IMR-90 (cell line): ENCODE results near the gene BCAS1. TPM values are rescaled to one million over a fixed set of nuclear protein-coding genes. Genes with fewer than 3 reads are reported as not detected.

Experiments
- ATAC-seq: fragments of 200-7000 bp; cut with Tn5 transposase; 2 replicates; pipeline ENCODE4 v1.9.1; 2020; ENCODE audit warnings: low read depth, mild to moderate bottlenecking, moderate library complexity
- BruUV-seq: library from RNA; stranded (reverse); fragments of 400-500 nt; replicated peaks from 2 replicates; lab custom pipeline; 2021; lab: Mats Ljungman, UMichigan
- CTCF ChIA-PET: fragments of 300-600 bp; formaldehyde crosslinking; extraction: SDS; loops from one replicate; lab custom pipeline; 2021; ENCODE audit warnings: antibody characterized with exemption; lab: Yijun Ruan, JAX
- POLR2A ChIA-PET: fragments of 300-600 bp; sonication (Branson Sonifier 250); formaldehyde crosslinking; loops from one replicate; lab custom pipeline; 2022; ENCODE audit warnings: antibody characterized with exemption; ENCODE audit not compliant: unreplicated experiment; lab: Charles Lee
- DNase-seq: peaks from one replicate; pipeline ENCODE4 v3.0.0; 2013
- H2AFZ ChIP-seq: replicated peaks from 2 replicates; pipeline ENCODE3; 2013; ENCODE audit warnings: low read length, mild to moderate bottlenecking; ENCODE audit not compliant: poor library complexity
- H2AK5ac ChIP-seq: 2 replicates; pipeline ENCODE4 v1.6.1; 2013; ENCODE audit warnings: low read depth, low read length, inconsistent platforms
- H2AK9ac ChIP-seq: replicated peaks from 2 replicates; pipeline ENCODE3; 2013; ENCODE audit warnings: mild to moderate bottlenecking, low read depth, low read length, moderate library complexity; ENCODE audit not compliant: poor library complexity
- H2BK120ac ChIP-seq: 2 replicates; pipeline ENCODE4 v1.6.1; 2013; ENCODE audit warnings: low read depth, low read length, inconsistent platforms
- H2BK15ac ChIP-seq: 3 replicates; pipeline ENCODE4 v1.6.1; 2013; ENCODE audit warnings: low read depth, low read length, inconsistent platforms
- H2BK20ac ChIP-seq: 2 replicates; pipeline ENCODE4 v1.6.1; 2013; ENCODE audit warnings: low read depth, mild to moderate bottlenecking, inconsistent platforms, low read length, moderate library complexity
- H2BK5ac ChIP-seq: 2 replicates; pipeline ENCODE4 v1.6.1; 2013; ENCODE audit warnings: mild to moderate bottlenecking, low read depth, low read length, inconsistent platforms; ENCODE audit not compliant: poor library complexity, severe bottlenecking
- H3K14ac ChIP-seq: replicated peaks from 2 replicates; pipeline ENCODE4 v1.6.1; 2013; ENCODE audit warnings: low read depth, low read length, inconsistent platforms
- H3K18ac ChIP-seq: 2 replicates; pipeline ENCODE4 v1.6.1; 2013; ENCODE audit warnings: low read depth, low read length, control low read depth
- H3K23ac ChIP-seq: 2 replicates; pipeline ENCODE4 v1.6.1; 2013; ENCODE audit warnings: low read depth, low read length, inconsistent platforms
- H3K27ac ChIP-seq: 2 replicates; pipeline ENCODE4 v1.5.1; 2013; ENCODE audit warnings: mild to moderate bottlenecking, control low read depth, low read length; ENCODE audit not compliant: insufficient read depth
- H3K27me3 ChIP-seq: 2 replicates; pipeline ENCODE4 v1.6.1; 2013; ENCODE audit warnings: low read length; ENCODE audit not compliant: control insufficient read depth, insufficient read depth
- H3K36me3 ChIP-seq: 2 replicates; pipeline ENCODE4 v1.6.1; 2013; ENCODE audit warnings: low read length, mixed read lengths; ENCODE audit not compliant: control insufficient read depth, insufficient read depth
- H3K4ac ChIP-seq: 2 replicates; pipeline ENCODE4 v1.6.1; 2013; ENCODE audit warnings: low read depth, low read length, inconsistent platforms
- H3K4me1 ChIP-seq: 2 replicates; pipeline ENCODE4 v1.6.1; 2013; ENCODE audit warnings: low read length, mixed read lengths; ENCODE audit not compliant: control insufficient read depth, insufficient read depth
- H3K4me2 ChIP-seq: 2 replicates; pipeline ENCODE4 v1.6.1; 2013; ENCODE audit warnings: low read depth, mild to moderate bottlenecking, control low read depth, low read length, moderate library complexity
- H3K4me3 ChIP-seq: 2 replicates; pipeline ENCODE4 v1.5.1; 2013; ENCODE audit warnings: low read depth, mild to moderate bottlenecking, control low read depth, low read length, moderate library complexity; ENCODE audit not compliant: insufficient read depth
- H3K56ac ChIP-seq: 2 replicates; pipeline ENCODE4 v1.6.1; 2013; ENCODE audit warnings: low read length, inconsistent platforms; ENCODE audit not compliant: insufficient read depth; ENCODE audit errors: extremely low read depth
- H3K79me1 ChIP-seq, 2 experiments: 2 replicates each; pipeline ENCODE4 v1.6.1; 2013; ENCODE audit warnings: low read length in 2 of 2, inconsistent platforms in 1 of 2, low read depth in 1 of 2
- H3K9ac ChIP-seq: 2 replicates; pipeline ENCODE4 v1.6.1; 2013; ENCODE audit warnings: low read depth, low read length, control low read depth
- H3K9me1 ChIP-seq: 2 replicates; pipeline ENCODE4 v1.6.1; 2013; ENCODE audit warnings: low read length, inconsistent platforms; ENCODE audit not compliant: insufficient read depth
- H3K9me3 ChIP-seq: 2 replicates; pipeline ENCODE4 v1.6.1; 2013; ENCODE audit warnings: low read length; ENCODE audit not compliant: control insufficient read depth, insufficient read depth
- H4K20me1 ChIP-seq: 2 replicates; pipeline ENCODE4 v1.6.1; 2013; ENCODE audit warnings: low read length, inconsistent platforms; ENCODE audit not compliant: insufficient read depth
- H4K5ac ChIP-seq: 2 replicates; pipeline ENCODE4 v1.6.1; 2013; ENCODE audit warnings: mild to moderate bottlenecking, low read depth, low read length, control low read depth
- H4K8ac ChIP-seq, 2 experiments: 2 replicates each; pipeline ENCODE4 v1.6.1; 2013; ENCODE audit warnings: low read depth in 2 of 2, low read length in 2 of 2, control low read depth in 1 of 2, inconsistent platforms in 1 of 2
- H4K91ac ChIP-seq: 2 replicates; pipeline ENCODE4 v1.6.1; 2013; ENCODE audit warnings: low read depth, low read length, inconsistent platforms; ENCODE audit not compliant: insufficient read depth
- BHLHE40 ChIP-seq: fragments of 150-350 bp; IDR thresholded peaks from 2 replicates; pipeline ENCODE4 v1.6.1; 2016; ENCODE audit warnings: mild to moderate bottlenecking, low read depth, low read length
- CEBPB ChIP-seq: IDR thresholded peaks from 2 replicates; pipeline ENCODE4 v1.6.1; 2012; ENCODE audit warnings: low read depth, low read length, improper control_type of control experiment
- CHD1 ChIP-seq: IDR thresholded peaks from 2 replicates; pipeline ENCODE4 v1.6.1; 2012; ENCODE audit warnings: low read depth, low read length, improper control_type of control experiment
- FOS ChIP-seq: fragments of 150-350 bp; IDR thresholded peaks from 2 replicates; pipeline ENCODE4 v1.6.1; 2016; ENCODE audit warnings: low read depth, low read length
- MAFK ChIP-seq: IDR thresholded peaks from 2 replicates; pipeline ENCODE4 v1.6.1; 2012; ENCODE audit warnings: low read depth, low read length, improper control_type of control experiment
- MAZ ChIP-seq: IDR thresholded peaks from 2 replicates; pipeline ENCODE4 v1.6.1; 2012; ENCODE audit warnings: low read depth, mild to moderate bottlenecking, low read length, improper control_type of control experiment, moderate library complexity, borderline replicate concordance
- MXI1 ChIP-seq: IDR thresholded peaks from 2 replicates; pipeline ENCODE4 v1.6.1; 2012; ENCODE audit warnings: low read depth, mild to moderate bottlenecking, low read length, moderate library complexity, borderline replicate concordance
- NFE2L2 ChIP-seq: fragments of 150-350 bp; IDR thresholded peaks from 2 replicates; pipeline ENCODE4 v1.6.1; 2016; ENCODE audit warnings: low read depth, mild to moderate bottlenecking, low read length
- POLR2A ChIP-seq: IDR thresholded peaks from 2 replicates; pipeline ENCODE4 v1.6.1; 2012; ENCODE audit warnings: mild to moderate bottlenecking, low read depth, low read length
- RAD21 ChIP-seq: IDR thresholded peaks from 2 replicates; pipeline ENCODE4 v1.6.1; 2012; ENCODE audit warnings: low read length, improper control_type of control experiment
- RFX5 ChIP-seq: IDR thresholded peaks from 2 replicates; pipeline ENCODE4 v1.8.0; 2012; ENCODE audit warnings: low read depth, mild to moderate bottlenecking, low read length, moderate library complexity
- SMC3 ChIP-seq: fragments of 150-350 bp; IDR thresholded peaks from 2 replicates; pipeline ENCODE4 v1.6.1; 2016; ENCODE audit warnings: low read depth, mild to moderate bottlenecking, antibody characterized with exemption, low read length, moderate library complexity
- WGBS, 2 experiments: methylation state at CpG; one replicate each; pipeline versions ENCODE4 v1.1.5 to v1.1.7; 2013; ENCODE audit warnings: missing lambda C conversion rate in 2 of 2; ENCODE audit not compliant: insufficient read length in 1 of 2; ENCODE audit errors: extremely low coverage in 2 of 2; 5-methylcytosine and 5-hydroxymethylcytosine counted together
- dilution Hi-C: fragments of 300-500 bp; cut with HindIII; formaldehyde crosslinking; loops from one replicate; pipeline ENCODE4 v1.14.3; 2018; ENCODE audit warnings: low sequenced_read_pairs; ENCODE audit not compliant: unreplicated experiment
- in situ Hi-C: fragments of 300-500 bp; cut with MboI; formaldehyde crosslinking; loops from 3 replicates; pipeline ENCODE4 v1.14.3; 2019; ENCODE audit warnings: low sequenced_read_pairs, inconsistent platforms, mixed read lengths
- intact Hi-C: fragments of 100-400 bp; cut with micrococcal nuclease; formaldehyde crosslinking; loops from 2 replicates; pipeline ENCODE4 v1.10.0; 2022
- polyA plus RNA-seq, 3 experiments: library from polyadenylated mRNA; depleted of rRNA; stranded (reverse); fragments of >200 nt; gene quantifications; 2 replicates each; pipeline ENCODE4 v1.2.3, GENCODE V29; 2012; ENCODE audit warnings: low replicate concordance in 1 of 3
- total RNA-seq: library from RNA; depleted of rRNA; stranded (reverse); fragments of >200 nt; gene quantifications from 2 replicates; pipeline ENCODE4 v1.2.3, GENCODE V29; 2012
- TF ChIP-seq, protein P1 (sequence below): fragments of 150-350 bp; IDR thresholded peaks from 2 replicates; pipeline ENCODE4 v1.6.1; 2017; ENCODE audit warnings: mild to moderate bottlenecking, antibody characterized with exemption, low read length, low read depth
- TF ChIP-seq, protein P2 (sequence below): conservative IDR thresholded peaks from 2 replicates; pipeline ENCODE4 v1.5.1; 2012; ENCODE audit warnings: mild to moderate bottlenecking, low read depth, low read length, improper control_type of control experiment
- TF ChIP-seq, protein P3 (sequence below): fragments of 150-350 bp; IDR thresholded peaks from 2 replicates; pipeline ENCODE4 v1.6.1; 2016; ENCODE audit warnings: low read depth, mild to moderate bottlenecking, low read length, moderate library complexity, borderline replicate concordance

Gene BCAS1
- total and polyA plus RNA-seq, 2 of the 4 experiments (the other 2 are of a cell fraction): under 0.01 TPM; not detected in 1

DNA sequence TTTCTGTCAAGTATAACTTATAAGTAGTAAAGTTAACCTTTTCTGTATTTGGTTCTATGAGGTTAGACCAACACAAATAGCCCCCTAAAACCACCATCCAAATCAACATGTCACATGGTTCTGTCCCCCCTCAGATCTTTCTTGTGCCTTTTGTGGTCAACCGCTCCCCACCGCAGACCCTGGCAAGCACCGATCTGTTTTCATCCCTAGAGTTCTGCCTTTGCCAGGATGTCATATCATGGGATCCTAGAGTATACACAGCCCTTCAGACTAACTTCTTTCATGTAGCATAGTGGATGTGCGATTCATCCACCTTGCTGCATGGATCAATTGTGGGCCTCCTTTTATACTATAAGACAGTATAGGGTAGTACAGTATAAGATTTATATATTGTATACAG is 124.3 kb downstream of the BCAS1 start:
- Histone ChIP-seq H3K9ac (no peak overlapping the region), H4K20me1 (no peaks in the 10 kb centered on the region), H2BK15ac (no peak overlapping the region), H2BK120ac (no peak overlapping the region), H3K79me1 (no peaks in the 10 kb centered on the region), H3K27ac (no peak overlapping the region), H2BK5ac (no peak overlapping the region), H3K4ac (no peak overlapping the region), H2AFZ (no peak overlapping the region), H2BK20ac (no peak overlapping the region), H3K4me2 (no peak overlapping the region), H3K9me3 (no peaks in the 10 kb centered on the region), H3K23ac (no peak overlapping the region), H4K5ac (no peak overlapping the region), H3K9me1 (peaks cover 20% of the 10 kb centered on the region), H2AK5ac (no peak overlapping the region), H3K36me3 (no peaks in the 10 kb centered on the region), H4K8ac (no peak overlapping the region), H3K27me3 (no peaks in the 10 kb centered on the region), H3K14ac (no peak overlapping the region), H2AK9ac (no peak overlapping the region), H3K4me3 (no peak overlapping the region), H3K4me1 (peaks cover 19% of the 10 kb centered on the region), H4K91ac (no peak overlapping the region), H3K18ac (no peak overlapping the region), H3K56ac (no peak overlapping the region)
- dilution Hi-C loops: no loop called here
- TF ChIP-seq RFX5: no peak
- TF ChIP-seq FOS: no peak
- TF ChIP-seq SMC3: no peak
- TF ChIP-seq MXI1: no peak
- TF ChIP-seq MAFK: no peak
- TF ChIP-seq BHLHE40: no peak
- no peak for TF ChIP-seq RAD21
- TF ChIP-seq, protein P1, sequence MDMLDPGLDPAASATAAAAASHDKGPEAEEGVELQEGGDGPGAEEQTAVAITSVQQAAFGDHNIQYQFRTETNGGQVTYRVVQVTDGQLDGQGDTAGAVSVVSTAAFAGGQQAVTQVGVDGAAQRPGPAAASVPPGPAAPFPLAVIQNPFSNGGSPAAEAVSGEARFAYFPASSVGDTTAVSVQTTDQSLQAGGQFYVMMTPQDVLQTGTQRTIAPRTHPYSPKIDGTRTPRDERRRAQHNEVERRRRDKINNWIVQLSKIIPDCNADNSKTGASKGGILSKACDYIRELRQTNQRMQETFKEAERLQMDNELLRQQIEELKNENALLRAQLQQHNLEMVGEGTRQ: no peak
- no peak for TF ChIP-seq POLR2A
- no peak for TF ChIP-seq NFE2L2
- TF ChIP-seq MAZ: no peak
- TF ChIP-seq CEBPB: no peak
- no peak for TF ChIP-seq CHD1
- TF ChIP-seq, protein P2, sequence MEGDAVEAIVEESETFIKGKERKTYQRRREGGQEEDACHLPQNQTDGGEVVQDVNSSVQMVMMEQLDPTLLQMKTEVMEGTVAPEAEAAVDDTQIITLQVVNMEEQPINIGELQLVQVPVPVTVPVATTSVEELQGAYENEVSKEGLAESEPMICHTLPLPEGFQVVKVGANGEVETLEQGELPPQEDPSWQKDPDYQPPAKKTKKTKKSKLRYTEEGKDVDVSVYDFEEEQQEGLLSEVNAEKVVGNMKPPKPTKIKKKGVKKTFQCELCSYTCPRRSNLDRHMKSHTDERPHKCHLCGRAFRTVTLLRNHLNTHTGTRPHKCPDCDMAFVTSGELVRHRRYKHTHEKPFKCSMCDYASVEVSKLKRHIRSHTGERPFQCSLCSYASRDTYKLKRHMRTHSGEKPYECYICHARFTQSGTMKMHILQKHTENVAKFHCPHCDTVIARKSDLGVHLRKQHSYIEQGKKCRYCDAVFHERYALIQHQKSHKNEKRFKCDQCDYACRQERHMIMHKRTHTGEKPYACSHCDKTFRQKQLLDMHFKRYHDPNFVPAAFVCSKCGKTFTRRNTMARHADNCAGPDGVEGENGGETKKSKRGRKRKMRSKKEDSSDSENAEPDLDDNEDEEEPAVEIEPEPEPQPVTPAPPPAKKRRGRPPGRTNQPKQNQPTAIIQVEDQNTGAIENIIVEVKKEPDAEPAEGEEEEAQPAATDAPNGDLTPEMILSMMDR: no peak
- TF ChIP-seq, protein P3, sequence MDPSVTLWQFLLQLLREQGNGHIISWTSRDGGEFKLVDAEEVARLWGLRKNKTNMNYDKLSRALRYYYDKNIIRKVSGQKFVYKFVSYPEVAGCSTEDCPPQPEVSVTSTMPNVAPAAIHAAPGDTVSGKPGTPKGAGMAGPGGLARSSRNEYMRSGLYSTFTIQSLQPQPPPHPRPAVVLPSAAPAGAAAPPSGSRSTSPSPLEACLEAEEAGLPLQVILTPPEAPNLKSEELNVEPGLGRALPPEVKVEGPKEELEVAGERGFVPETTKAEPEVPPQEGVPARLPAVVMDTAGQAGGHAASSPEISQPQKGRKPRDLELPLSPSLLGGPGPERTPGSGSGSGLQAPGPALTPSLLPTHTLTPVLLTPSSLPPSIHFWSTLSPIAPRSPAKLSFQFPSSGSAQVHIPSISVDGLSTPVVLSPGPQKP: no peak
- ATAC-seq: no peak
- CTCF ChIA-PET: no interaction called here
- POLR2A ChIA-PET: no interaction called here
- BruUV-seq: no TSS peak
- no peak for DNase-seq
- in situ Hi-C loops: loop anchor here (25.0 kb wide), 2 partner anchors 784 to 1459 kb away; no protein-coding TSS in a partner anchor
- intact Hi-C loops: no loop called here
- no CpG with 5 or more reads among the region's 4 CpGs for WGBS, 2 experiments
